Measurements from ENCODE around the gene DYNLT3. TPM values are rescaled to one million over a fixed set of nuclear protein-coding genes. Genes with fewer than 3 reads are reported as not detected.

DYNLT3 gene
- total and polyA plus RNA-seq, 2 of the 13 experiments (the other 11 are each of a cell fraction or from before 2014, with no cell fraction given) = 5.4 to 6.1 TPM

DNA sequence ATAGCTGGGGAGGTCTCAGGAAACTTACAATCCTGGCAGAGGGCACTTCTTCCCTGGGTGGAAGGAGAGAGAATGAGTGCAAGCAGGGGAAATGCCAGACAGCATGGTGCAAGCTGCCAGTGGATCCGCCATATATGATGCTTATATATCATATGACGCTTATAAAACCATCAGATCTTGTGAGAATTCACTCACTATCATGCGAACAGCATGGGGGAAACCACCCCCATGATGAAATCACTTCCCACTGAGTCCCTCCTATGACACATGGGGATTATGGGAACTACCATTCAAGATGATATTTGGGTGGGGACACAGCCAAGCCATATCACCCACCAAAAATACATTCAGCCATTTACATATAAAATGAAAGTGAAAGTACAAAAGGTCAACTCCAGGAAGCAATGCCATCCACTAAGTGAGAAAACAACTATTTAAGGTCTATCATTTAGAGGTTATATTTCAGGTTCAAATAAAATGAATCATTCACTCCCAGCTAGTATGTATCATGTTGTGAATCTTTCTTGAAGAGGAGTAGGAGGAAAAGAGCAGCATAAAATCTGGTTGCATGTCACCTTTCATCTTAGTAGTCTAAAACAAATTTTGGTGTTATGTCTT lies 20.3 kb upstream of the DYNLT3 start:
- POLR2A ChIA-PET = no interaction called here
- no peak for ATAC-seq

DNA sequence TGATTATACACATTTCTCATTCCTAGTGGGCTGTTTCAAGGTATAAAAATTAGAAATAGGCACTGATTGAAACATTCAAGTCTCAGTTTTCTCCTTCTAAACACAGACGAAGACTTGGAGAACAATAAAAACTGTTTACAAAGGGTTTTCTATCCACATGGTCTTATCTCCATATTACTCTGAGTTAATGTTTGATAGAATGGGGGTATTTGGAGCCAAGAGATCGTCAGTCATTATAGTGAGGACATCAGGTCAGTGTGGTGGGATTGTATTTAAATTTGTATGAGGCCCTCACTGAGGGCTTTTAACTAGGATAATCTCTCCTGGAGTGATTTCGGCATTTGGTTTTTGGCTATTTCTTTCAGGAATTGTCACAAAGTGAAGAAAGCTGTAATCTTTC lies 16.4 kb upstream of the DYNLT3 start:
- Histone ChIP-seq H3K4me1 (ENCODE audit: insufficient read depth, low read length) (no peaks in the 10 kb centered on the region), H3K4me2 (ENCODE audit: low read depth, low read length) (no peak overlapping the region), H2AFZ (ENCODE audit: low read length) (no peak overlapping the region), H3K36me3 (replicated peaks in 1 of 2; ENCODE audit: control insufficient read depth in 1 of 2, insufficient read depth in 2 of 2, low read length in 2 of 2) (no peaks in the 10 kb centered on the region), H4K20me1 (ENCODE audit: insufficient read depth, low read length) (no peaks in the 10 kb centered on the region), H3K9ac (ENCODE audit: insufficient read depth, low read depth, low read length) (no peak overlapping the region), H3K27ac (ENCODE audit: extremely low read length, insufficient read depth, low read length) (no peak overlapping the region), H3K9me3 (ENCODE audit: low read length) (no peaks in the 10 kb centered on the region), H3K4me3 (replicated peaks in 1 of 3; ENCODE audit: insufficient read depth in 1 of 3, low read depth in 2 of 3, low read length in 3 of 3) (no peak overlapping the region), H3K27me3 (ENCODE audit: control insufficient read depth in 1 of 2, insufficient read depth in 2 of 2, low read length in 2 of 2) (no peaks in the 10 kb centered on the region), H3K79me2 (ENCODE audit: insufficient read depth, low read length) (no peaks in the 10 kb centered on the region)
- intact Hi-C loops (cut with micrococcal nuclease; ENCODE audit: unreplicated experiment) = no loop called here
- CTCF ChIA-PET (ENCODE audit: low intra/inter-chr PET ratio, low total read pairs) = no interaction called here
- POLR2A ChIA-PET = no interaction called here
- 35% methylated on average over 3 of the region's 3 CpGs for WGBS (ENCODE audit: low lambda C conversion rate)
- DNase-seq (ENCODE audit: low spot score) (no peak), FAIRE-seq (no peak), ATAC-seq (no peak)
- in situ Hi-C loops (cut with HindIII; ENCODE audit: extremely low pct_ligation_motif_present, low pct_unique_long_range_greater_than_20kb) = no loop called here
- TF ChIP-seq, protein P1, sequence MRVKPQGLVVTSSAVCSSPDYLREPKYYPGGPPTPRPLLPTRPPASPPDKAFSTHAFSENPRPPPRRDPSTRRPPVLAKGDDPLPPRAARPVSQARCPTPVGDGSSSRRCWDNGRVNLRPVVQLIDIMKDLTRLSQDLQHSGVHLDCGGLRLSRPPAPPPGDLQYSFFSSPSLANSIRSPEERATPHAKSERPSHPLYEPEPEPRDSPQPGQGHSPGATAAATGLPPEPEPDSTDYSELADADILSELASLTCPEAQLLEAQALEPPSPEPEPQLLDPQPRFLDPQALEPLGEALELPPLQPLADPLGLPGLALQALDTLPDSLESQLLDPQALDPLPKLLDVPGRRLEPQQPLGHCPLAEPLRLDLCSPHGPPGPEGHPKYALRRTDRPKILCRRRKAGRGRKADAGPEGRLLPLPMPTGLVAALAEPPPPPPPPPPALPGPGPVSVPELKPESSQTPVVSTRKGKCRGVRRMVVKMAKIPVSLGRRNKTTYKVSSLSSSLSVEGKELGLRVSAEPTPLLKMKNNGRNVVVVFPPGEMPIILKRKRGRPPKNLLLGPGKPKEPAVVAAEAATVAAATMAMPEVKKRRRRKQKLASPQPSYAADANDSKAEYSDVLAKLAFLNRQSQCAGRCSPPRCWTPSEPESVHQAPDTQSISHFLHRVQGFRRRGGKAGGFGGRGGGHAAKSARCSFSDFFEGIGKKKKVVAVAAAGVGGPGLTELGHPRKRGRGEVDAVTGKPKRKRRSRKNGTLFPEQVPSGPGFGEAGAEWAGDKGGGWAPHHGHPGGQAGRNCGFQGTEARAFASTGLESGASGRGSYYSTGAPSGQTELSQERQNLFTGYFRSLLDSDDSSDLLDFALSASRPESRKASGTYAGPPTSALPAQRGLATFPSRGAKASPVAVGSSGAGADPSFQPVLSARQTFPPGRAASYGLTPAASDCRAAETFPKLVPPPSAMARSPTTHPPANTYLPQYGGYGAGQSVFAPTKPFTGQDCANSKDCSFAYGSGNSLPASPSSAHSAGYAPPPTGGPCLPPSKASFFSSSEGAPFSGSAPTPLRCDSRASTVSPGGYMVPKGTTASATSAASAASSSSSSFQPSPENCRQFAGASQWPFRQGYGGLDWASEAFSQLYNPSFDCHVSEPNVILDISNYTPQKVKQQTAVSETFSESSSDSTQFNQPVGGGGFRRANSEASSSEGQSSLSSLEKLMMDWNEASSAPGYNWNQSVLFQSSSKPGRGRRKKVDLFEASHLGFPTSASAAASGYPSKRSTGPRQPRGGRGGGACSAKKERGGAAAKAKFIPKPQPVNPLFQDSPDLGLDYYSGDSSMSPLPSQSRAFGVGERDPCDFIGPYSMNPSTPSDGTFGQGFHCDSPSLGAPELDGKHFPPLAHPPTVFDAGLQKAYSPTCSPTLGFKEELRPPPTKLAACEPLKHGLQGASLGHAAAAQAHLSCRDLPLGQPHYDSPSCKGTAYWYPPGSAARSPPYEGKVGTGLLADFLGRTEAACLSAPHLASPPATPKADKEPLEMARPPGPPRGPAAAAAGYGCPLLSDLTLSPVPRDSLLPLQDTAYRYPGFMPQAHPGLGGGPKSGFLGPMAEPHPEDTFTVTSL (CRISPR knock-in tag; IDR thresholded peaks at IDR 0.05; ENCODE audit: borderline replicate concordance) = no peak
- no peak for TF ChIP-seq U2AF2 (IDR thresholded peaks at IDR 0.05; ENCODE audit: low read depth, low read length)
- TF ChIP-seq ZNF816 (CRISPR knock-in tag; IDR thresholded peaks at IDR 0.05; ENCODE audit: borderline replicate concordance) = no peak
- TF ChIP-seq ZIK1 (CRISPR knock-in tag; IDR thresholded peaks at IDR 0.05; ENCODE audit: borderline replicate concordance, low read depth) = no peak
- no peak for TF ChIP-seq ZNF776 (CRISPR knock-in tag; IDR thresholded peaks at IDR 0.05)
- TF ChIP-seq ZNF496 (CRISPR knock-in tag; IDR thresholded peaks at IDR 0.05; ENCODE audit: insufficient replicate concordance) = no peak
- no TSS peak for BruUV-seq (replicated peaks)

More for the DNA sequence above, 20.3 kb upstream of the DYNLT3 start:
- no peak overlapping the region for H3K27ac ChIP-seq (ENCODE audit: extremely low read length, insufficient read depth, low read length)
- TF ChIP-seq YEATS4 (CRISPR knock-in tag; IDR thresholded peaks at IDR 0.05; ENCODE audit: borderline replicate concordance) = no peak
- TF ChIP-seq, protein P2, sequence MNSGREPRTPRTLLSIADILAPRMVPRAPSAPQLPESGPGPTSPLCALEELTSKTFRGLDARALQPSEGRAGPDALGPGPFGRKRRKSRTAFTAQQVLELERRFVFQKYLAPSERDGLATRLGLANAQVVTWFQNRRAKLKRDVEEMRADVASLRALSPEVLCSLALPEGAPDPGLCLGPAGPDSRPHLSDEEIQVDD (CRISPR knock-in tag; IDR thresholded peaks at IDR 0.05; ENCODE audit: borderline replicate concordance) = no peak
- in situ Hi-C loops (cut with HindIII; ENCODE audit: extremely low pct_ligation_motif_present, low pct_unique_long_range_greater_than_20kb) (no loop called here), intact Hi-C loops (cut with micrococcal nuclease; ENCODE audit: unreplicated experiment) (no loop called here)
- H3K27me3 ChIP-seq (ENCODE audit: control insufficient read depth in 1 of 2, insufficient read depth in 2 of 2, low read length in 2 of 2) = no peaks in the 10 kb centered on the region
- H3K36me3 ChIP-seq (replicated peaks in 1 of 2; ENCODE audit: control insufficient read depth in 1 of 2, insufficient read depth in 2 of 2, low read length in 2 of 2) = no peaks in the 10 kb centered on the region
- no TSS peak for BruUV-seq (replicated peaks)
- DNase-seq (ENCODE audit: low spot score) (no peak), FAIRE-seq (no peak)
- H3K79me2 ChIP-seq (ENCODE audit: insufficient read depth, low read length) = no peaks in the 10 kb centered on the region
- H4K20me1 ChIP-seq (ENCODE audit: insufficient read depth, low read length) = no peaks in the 10 kb centered on the region
- H3K4me1 ChIP-seq (ENCODE audit: insufficient read depth, low read length) = no peaks in the 10 kb centered on the region
- CTCF ChIA-PET (ENCODE audit: low intra/inter-chr PET ratio, low total read pairs) = no interaction called here
- no peak overlapping the region for H3K4me2 ChIP-seq (ENCODE audit: low read depth, low read length)
- no peak overlapping the region for H2AFZ ChIP-seq (ENCODE audit: low read length)
- no peaks in the 10 kb centered on the region for H3K9me3 ChIP-seq (ENCODE audit: low read length)
- no peak overlapping the region for H3K4me3 ChIP-seq (replicated peaks in 1 of 3; ENCODE audit: insufficient read depth in 1 of 3, low read depth in 2 of 3, low read length in 3 of 3)
- WGBS (ENCODE audit: low lambda C conversion rate) = 0% methylated on average over 2 of the region's 3 CpGs
- no peak overlapping the region for H3K9ac ChIP-seq (ENCODE audit: insufficient read depth, low read depth, low read length)

Data from HepG2 (cell line).